IMR-90 (cell line): Measurements from ENCODE around the gene CHRM5.

Experiments used
- CEBPB ChIP-seq: IDR thresholded peaks from 2 replicates; pipeline ENCODE4 v1.6.1; 2012; ENCODE audit warnings: low read depth, low read length, improper control_type of control experiment
- CTCF ChIP-seq: conservative IDR thresholded peaks from 2 replicates; pipeline ENCODE4 v1.5.1; 2012; ENCODE audit warnings: mild to moderate bottlenecking, low read depth, low read length, improper control_type of control experiment
- ELK1 ChIP-seq: fragments of 150-350 bp; IDR thresholded peaks from 2 replicates; pipeline ENCODE4 v1.6.1; 2016; ENCODE audit warnings: low read depth, mild to moderate bottlenecking, low read length, moderate library complexity, borderline replicate concordance
- FOS ChIP-seq: fragments of 150-350 bp; IDR thresholded peaks from 2 replicates; pipeline ENCODE4 v1.6.1; 2016; ENCODE audit warnings: low read depth, low read length
- MXI1 ChIP-seq: IDR thresholded peaks from 2 replicates; pipeline ENCODE4 v1.6.1; 2012; ENCODE audit warnings: low read depth, mild to moderate bottlenecking, low read length, moderate library complexity, borderline replicate concordance
- POLR2A ChIP-seq: IDR thresholded peaks from 2 replicates; pipeline ENCODE4 v1.6.1; 2012; ENCODE audit warnings: mild to moderate bottlenecking, low read depth, low read length
- RAD21 ChIP-seq: IDR thresholded peaks from 2 replicates; pipeline ENCODE4 v1.6.1; 2012; ENCODE audit warnings: low read length, improper control_type of control experiment
- RCOR1 ChIP-seq: IDR thresholded peaks from 2 replicates; pipeline ENCODE4 v1.6.1; 2012; ENCODE audit warnings: mild to moderate bottlenecking, low read length, improper control_type of control experiment; ENCODE audit not compliant: insufficient replicate concordance
- USF2 ChIP-seq: fragments of 150-350 bp; IDR thresholded peaks from 2 replicates; pipeline ENCODE4 v1.6.1; 2017; ENCODE audit warnings: mild to moderate bottlenecking, antibody characterized with exemption, low read length, low read depth

- TF ChIP-seq CTCF (no peak), MXI1 (no peak), RCOR1 (no peak), POLR2A (no peak), FOS (no peak), RAD21 (no peak), ELK1 (no peak), CEBPB (no peak), USF2 (no peak)
Observed at GRCh38 chr15:34054081-34054707, 85.9 kb downstream of the CHRM5 start.
